GM10266 (cell line): ENCODE results near the gene CLDN34.
A peak's percentile ranks its signal among the peaks of the same experiment; 100 is the strongest.

Source experiments
- DNase-seq: peaks from one replicate; pipeline ENCODE4 v3.0.0; 2012; ENCODE audit errors: extremely low spot score
- CTCF ChIP-seq: IDR thresholded peaks from 2 replicates; pipeline ENCODE4 v1.5.1; 2012; ENCODE audit warnings: mild to moderate bottlenecking, low read depth; ENCODE audit not compliant: control insufficient read depth, insufficient read depth; ENCODE audit errors: missing control alignments

CLDN34 gene

GRCh38 chrX:9961750-9962149 lies 5.4 kb upstream of the CLDN34 start:
- no peak for TF ChIP-seq CTCF
- no peak for DNase-seq

- no peak for DNase-seq
Measured at GRCh38 chrX:9977635-9978034, 10.5 kb downstream of the CLDN34 start.

GRCh38 chrX:9980401-9980800 lies 13.2 kb downstream of the CLDN34 start:
- TF ChIP-seq CTCF: no peak
- no peak for DNase-seq

More at GRCh38 chrX:9977635-9978034, 10.5 kb downstream of the CLDN34 start:
- no peak for TF ChIP-seq CTCF

GRCh38 chrX:9980927-9981326 lies 13.8 kb downstream of the CLDN34 start:
- no peak for DNase-seq
- no peak for TF ChIP-seq CTCF

GRCh38 chrX:9983441-9983840 lies 16.3 kb downstream of the CLDN34 start:
- DNase-seq: no peak
- no peak for TF ChIP-seq CTCF

GRCh38 chrX:9983846-9984245 lies 16.7 kb downstream of the CLDN34 start:
- TF ChIP-seq CTCF: no peak
- DNase-seq: no peak

GRCh38 chrX:9988762-9989161 lies 21.6 kb downstream of the CLDN34 start:
- peak; percentile 12 for DNase-seq
- TF ChIP-seq CTCF: peak; percentile 30
